MCF 10A (cell line): Measurements from ENCODE around the gene OTULINL. TPM values are rescaled to one million over a fixed set of nuclear protein-coding genes. Genes with fewer than 3 reads are reported as not detected.

ENCODE experiments used
- BruUV-seq: library from RNA; stranded (reverse); fragments of 400-500 nt; replicated peaks from 2 replicates; lab custom pipeline; 2021; lab: Mats Ljungman, UMichigan
- CTCF ChIA-PET: fragments of 300-600 bp; sonication (Branson Sonifier 250); formaldehyde crosslinking; extraction: SDS; loops from one replicate; lab custom pipeline; 2021; ENCODE audit warnings: antibody characterized with exemption, inconsistent platforms; lab: Yijun Ruan, JAX
- POLR2A ChIA-PET: fragments of 300-600, 350-650 bp; sonication (Branson Sonifier 250); formaldehyde crosslinking; extraction: SDS; loops from one replicate; lab custom pipeline; 2020; ENCODE audit warnings: antibody characterized with exemption, inconsistent platforms; lab: Yijun Ruan, JAX
- DNase-seq: peaks from one replicate; pipeline ENCODE4 v3.0.0-alpha.2; 2018; ENCODE audit not compliant: unreplicated experiment
- H3K27ac Mint-ChIP-seq: one replicate; pipeline ENCODE4 v1.8.0; 2022; ENCODE audit warnings: mild to moderate bottlenecking, low read depth, mixed read lengths; ENCODE audit not compliant: unreplicated experiment
- H3K27me3 Mint-ChIP-seq: one replicate; pipeline ENCODE4 v1.8.0; 2022; ENCODE audit warnings: mixed read lengths; ENCODE audit not compliant: insufficient read depth, unreplicated experiment
- H3K36me3 Mint-ChIP-seq: one replicate; pipeline ENCODE4 v1.8.0; 2022; ENCODE audit warnings: mild to moderate bottlenecking, moderate library complexity, mixed read lengths; ENCODE audit not compliant: insufficient read depth, unreplicated experiment
- H3K4me1 Mint-ChIP-seq: one replicate; pipeline ENCODE4 v1.8.0; 2022; ENCODE audit warnings: mixed read lengths; ENCODE audit not compliant: insufficient read depth, unreplicated experiment
- H3K4me3 Mint-ChIP-seq: one replicate; pipeline ENCODE4 v1.8.0; 2022; ENCODE audit warnings: mild to moderate bottlenecking, moderate library complexity, mixed read lengths; ENCODE audit not compliant: unreplicated experiment
- H3K9me3 Mint-ChIP-seq: one replicate; pipeline ENCODE4 v1.8.0; 2022; ENCODE audit warnings: mixed read lengths; ENCODE audit not compliant: unreplicated experiment
- CTCF ChIP-seq: fragments of 200-600 bp; IDR thresholded peaks from one replicate; pipeline ENCODE4 v1.8.0; 2022; ENCODE audit warnings: antibody characterized with exemption, mild to moderate bottlenecking; ENCODE audit not compliant: unreplicated experiment
- intact Hi-C: fragments of 100-400 bp; cut with micrococcal nuclease; formaldehyde crosslinking; loops from 2 replicates; pipeline ENCODE4 v1.14.1; 2022
- total RNA-seq: library from RNA; stranded (reverse); gene quantifications from 2 replicates; pipeline ENCODE4 v1.2.3, GENCODE V29; 2022

The OTULINL gene
- total RNA-seq, 1 experiment from 2014 or later = not detected

DNA sequence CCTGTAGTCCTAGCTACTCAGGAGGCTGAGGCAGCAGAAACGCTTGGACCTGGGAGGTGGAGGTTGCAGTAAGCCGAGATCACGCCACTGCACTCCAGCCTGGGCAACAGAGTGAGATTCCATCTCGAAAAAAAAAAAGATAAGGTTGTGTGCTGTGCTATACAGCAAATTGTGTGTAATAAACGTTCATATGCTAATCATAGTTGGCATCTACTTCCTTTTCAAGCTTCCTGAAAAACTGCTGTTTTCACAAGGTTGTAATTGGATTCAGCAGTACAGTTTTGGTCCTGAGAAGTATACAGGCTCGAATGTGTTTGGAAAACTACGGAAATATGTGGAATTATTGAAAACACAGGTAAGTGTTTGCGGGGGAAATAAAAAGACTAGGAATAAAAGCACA lies 25.5 kb downstream of the OTULINL start:
- no peak for DNase-seq
- Mint-ChIP-seq H3K4me3 (no peak overlapping the region), H3K36me3 (no peaks in the 10 kb centered on the region), H3K4me1 (no peaks in the 10 kb centered on the region), H3K9me3 (no peaks in the 10 kb centered on the region), H3K27ac (no peak overlapping the region), H3K27me3 (no peaks in the 10 kb centered on the region)
- ChIA-PET CTCF (no interaction called here), POLR2A (interaction anchor here (1.0 kb wide), 1 partner anchor 10 kb away, joined by 3 read pairs; no protein-coding TSS in a partner anchor)
- TF ChIP-seq CTCF = no peak
- intact Hi-C loops = no loop called here
- BruUV-seq = no TSS peak

DNA sequence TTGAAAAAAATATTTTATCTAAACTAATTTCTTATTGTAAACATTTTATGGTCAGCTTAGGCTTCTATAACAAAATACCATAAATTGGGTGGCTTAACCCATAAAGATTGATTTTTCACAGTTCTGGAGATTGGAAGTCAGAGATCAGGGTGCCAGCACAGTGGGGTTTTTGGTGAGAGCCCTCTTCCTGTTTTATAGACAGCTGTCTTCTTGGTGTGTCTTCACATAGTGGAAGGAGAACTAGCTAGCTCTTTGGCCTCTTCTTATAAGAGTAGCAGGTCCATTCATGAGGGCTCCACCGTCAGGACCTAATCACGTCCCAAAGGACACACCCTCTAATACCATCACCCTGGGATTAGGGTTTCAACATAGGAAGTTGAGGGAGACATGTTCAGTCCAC lies 26.6 kb downstream of the OTULINL start:
- Mint-ChIP-seq H3K9me3 (no peaks in the 10 kb centered on the region), H3K4me3 (no peak overlapping the region), H3K4me1 (no peaks in the 10 kb centered on the region), H3K27me3 (no peaks in the 10 kb centered on the region), H3K36me3 (no peaks in the 10 kb centered on the region), H3K27ac (no peak overlapping the region)
- ChIA-PET POLR2A (no interaction called here), CTCF (interaction anchor here (0.6 kb wide), 1 partner anchor 1182 kb away, joined by 5 read pairs; no protein-coding TSS in a partner anchor)
- no peak for TF ChIP-seq CTCF
- no TSS peak for BruUV-seq
- DNase-seq = no peak
- intact Hi-C loops = no loop called here

- H3K4me3 Mint-ChIP-seq = no peak overlapping the region
- H3K4me1 Mint-ChIP-seq = no peaks in the 10 kb centered on the region
- intact Hi-C loops = no loop called here
- no TSS peak for BruUV-seq
- TF ChIP-seq CTCF = no peak
- no peak overlapping the region for H3K27ac Mint-ChIP-seq
- no peaks in the 10 kb centered on the region for H3K27me3 Mint-ChIP-seq
- no peak for DNase-seq
- H3K9me3 Mint-ChIP-seq = no peaks in the 10 kb centered on the region
- CTCF ChIA-PET = no interaction called here
- POLR2A ChIA-PET = no interaction called here
- no peaks in the 10 kb centered on the region for H3K36me3 Mint-ChIP-seq
Measured at GRCh38 chr5:14611737-14612136, 30.1 kb downstream of the OTULINL start.

DNA sequence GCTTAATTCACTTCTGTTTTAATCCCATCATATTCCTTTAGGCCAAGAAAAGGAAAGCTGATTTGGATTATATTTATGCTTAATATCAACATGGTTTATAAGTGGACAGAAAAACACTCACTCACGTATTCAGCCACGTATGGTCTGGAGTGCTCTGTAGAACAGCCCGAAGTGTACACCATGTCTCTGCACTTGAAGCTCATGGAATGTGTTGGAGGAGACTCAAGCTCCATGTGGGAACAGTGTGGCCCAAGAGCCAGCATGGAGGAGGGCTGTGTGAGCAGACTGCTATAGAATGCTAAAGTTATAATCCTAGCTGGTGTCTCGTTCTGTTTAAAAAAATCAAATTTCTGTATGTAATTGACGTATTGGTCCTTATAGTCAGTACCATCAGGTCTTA lies 32.9 kb downstream of the OTULINL start:
- H3K4me3 Mint-ChIP-seq = no peak overlapping the region
- CTCF ChIA-PET = interaction anchor here (1.3 kb wide), 1 partner anchor 34 kb away, joined by 7 read pairs; no protein-coding TSS in a partner anchor
- no peaks in the 10 kb centered on the region for H3K9me3 Mint-ChIP-seq
- no peak for DNase-seq
- H3K36me3 Mint-ChIP-seq = no peaks in the 10 kb centered on the region
- BruUV-seq = no TSS peak
- intact Hi-C loops = no loop called here
- POLR2A ChIA-PET = no interaction called here
- H3K27me3 Mint-ChIP-seq = peaks cover 13% of the 10 kb centered on the region
- no peak overlapping the region for H3K27ac Mint-ChIP-seq
- no peaks in the 10 kb centered on the region for H3K4me1 Mint-ChIP-seq
- TF ChIP-seq CTCF = no peak
